ENCODE measurements around the gene DCC.
"Not testable (repeated sequence)": the region's sequence is repeated elsewhere in the genome, so short reads cannot be mapped to it uniquely, and the experiment has no call there.

The DCC gene

GRCh38 chr18:52348209-52348608 is 8.2 kb downstream of the DCC start:
- no peak for DNase-seq (ENCODE audit: low spot score)

GRCh38 chr18:52349498-52349897 is 9.5 kb downstream of the DCC start:
- DNase-seq (ENCODE audit: low spot score): no peak

DNA sequence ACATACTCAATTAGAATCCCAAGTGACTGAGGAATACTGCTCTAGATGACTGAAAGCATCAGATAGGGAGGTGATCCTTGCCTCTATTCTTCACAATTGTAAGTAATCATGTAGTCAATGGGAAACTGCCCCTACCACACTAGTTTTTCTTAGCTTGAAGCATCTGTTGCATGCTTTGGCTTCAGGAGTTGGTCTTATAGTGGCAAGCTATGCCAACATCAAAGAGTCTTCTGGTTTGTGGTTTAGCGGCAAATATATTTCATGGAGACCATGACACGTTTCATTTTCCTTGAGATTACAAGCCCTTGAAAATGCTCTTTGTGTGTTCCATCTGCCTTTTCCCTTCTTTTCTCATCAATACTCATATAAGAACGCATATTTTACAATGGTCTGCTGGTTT is 12.9 kb downstream of the DCC start:
- DNase-seq (ENCODE audit: low spot score): no peak

GRCh38 chr18:52353589-52353988 is 13.6 kb downstream of the DCC start:
- DNase-seq (ENCODE audit: low spot score): no peak

GRCh38 chr18:52363861-52364260 is 23.9 kb downstream of the DCC start:
- no peak for DNase-seq (ENCODE audit: low spot score)

DNA sequence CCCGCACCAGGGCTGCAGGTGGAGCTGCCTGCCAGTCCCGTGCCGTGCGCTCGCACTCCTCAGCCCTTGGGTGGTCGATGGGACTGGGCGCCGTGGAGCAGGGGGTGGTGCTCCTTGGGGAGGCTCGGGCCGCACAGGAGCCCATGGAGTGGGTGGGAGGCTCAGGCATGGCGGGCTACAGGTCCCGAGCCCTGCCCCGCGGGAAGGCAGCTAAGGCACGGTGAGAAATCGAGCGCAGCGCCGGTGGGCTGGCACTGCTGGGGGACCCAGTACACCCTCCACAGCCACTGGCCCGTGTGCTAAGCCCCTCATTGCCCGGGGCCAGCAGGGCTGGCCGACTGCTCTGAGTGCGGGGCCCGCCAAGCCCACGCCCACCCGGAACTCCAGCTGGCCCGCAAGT is 26.9 kb downstream of the DCC start:
- DNase-seq (ENCODE audit: low spot score): not testable (repeated sequence)

GRCh38 chr18:52367953-52368742 is 28.2 kb downstream of the DCC start:
- no peak for DNase-seq (ENCODE audit: low spot score)

DNA sequence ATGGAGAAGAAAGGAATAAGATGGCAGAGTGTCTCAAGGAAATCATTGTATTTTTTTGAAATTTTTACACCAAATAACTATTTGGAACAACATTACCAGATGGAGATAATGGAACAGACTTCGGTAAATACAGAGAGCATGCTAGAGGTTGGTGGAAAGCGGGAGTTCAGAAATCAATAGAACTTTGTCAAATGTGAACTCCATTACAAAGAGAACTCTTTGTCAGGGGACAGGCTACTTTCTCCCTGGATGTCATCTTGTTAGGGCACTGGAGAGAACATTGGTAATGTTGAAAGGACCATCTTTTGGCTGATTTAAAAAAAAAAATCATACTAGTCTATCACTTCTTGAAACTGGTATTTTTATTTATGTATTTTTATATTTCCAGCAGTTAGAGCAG is 30.8 kb downstream of the DCC start:
- no peak for DNase-seq (ENCODE audit: low spot score)

DNA sequence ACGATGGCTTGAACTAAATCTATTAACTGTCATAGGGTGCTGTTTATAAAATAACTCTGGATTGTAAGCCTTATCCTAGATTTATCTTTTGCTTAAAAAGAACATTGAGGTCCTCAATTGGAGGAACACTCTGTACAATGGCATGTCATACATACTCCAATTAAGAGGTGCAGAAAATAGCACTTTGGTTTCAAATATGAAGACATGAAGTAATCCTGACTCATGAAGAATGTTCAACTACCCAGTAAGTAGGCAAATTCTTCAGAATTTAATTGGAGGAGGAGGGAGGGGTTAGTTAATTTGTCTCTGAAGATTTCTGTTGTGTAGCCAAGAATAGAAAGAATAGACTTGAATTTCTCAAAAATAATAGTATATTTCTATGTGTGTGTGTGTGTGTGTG is 36.1 kb downstream of the DCC start:
- DNase-seq (ENCODE audit: low spot score): no peak

- DNase-seq (ENCODE audit: low spot score): no peak
These were observed 37.1 kb downstream of the DCC start for GRCh38 chr18:52377094-52377493.

- DNase-seq (ENCODE audit: low spot score): no peak
These were observed 46.3 kb downstream of the DCC start for GRCh38 chr18:52386306-52386705.

DNA sequence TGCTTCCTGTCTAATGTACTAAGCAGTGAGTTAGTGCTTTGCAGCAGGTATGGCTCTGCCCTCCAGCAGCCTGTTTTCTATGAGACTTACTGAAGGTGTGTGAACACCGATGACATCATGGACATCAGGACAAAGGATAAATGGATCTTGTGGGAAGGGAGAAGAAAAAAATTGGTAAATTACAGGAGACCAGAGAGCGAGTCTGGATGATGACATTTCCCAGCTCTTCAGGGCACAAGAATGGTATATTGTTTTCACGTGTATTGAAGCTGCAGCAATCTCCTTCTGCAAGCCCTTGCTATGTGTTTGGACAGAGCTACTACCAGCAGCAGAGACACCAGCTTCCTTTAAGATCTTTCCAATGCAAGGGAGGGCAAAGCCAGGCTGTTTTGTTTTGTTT is 47.2 kb downstream of the DCC start:
- no peak for DNase-seq (ENCODE audit: low spot score)

DNA sequence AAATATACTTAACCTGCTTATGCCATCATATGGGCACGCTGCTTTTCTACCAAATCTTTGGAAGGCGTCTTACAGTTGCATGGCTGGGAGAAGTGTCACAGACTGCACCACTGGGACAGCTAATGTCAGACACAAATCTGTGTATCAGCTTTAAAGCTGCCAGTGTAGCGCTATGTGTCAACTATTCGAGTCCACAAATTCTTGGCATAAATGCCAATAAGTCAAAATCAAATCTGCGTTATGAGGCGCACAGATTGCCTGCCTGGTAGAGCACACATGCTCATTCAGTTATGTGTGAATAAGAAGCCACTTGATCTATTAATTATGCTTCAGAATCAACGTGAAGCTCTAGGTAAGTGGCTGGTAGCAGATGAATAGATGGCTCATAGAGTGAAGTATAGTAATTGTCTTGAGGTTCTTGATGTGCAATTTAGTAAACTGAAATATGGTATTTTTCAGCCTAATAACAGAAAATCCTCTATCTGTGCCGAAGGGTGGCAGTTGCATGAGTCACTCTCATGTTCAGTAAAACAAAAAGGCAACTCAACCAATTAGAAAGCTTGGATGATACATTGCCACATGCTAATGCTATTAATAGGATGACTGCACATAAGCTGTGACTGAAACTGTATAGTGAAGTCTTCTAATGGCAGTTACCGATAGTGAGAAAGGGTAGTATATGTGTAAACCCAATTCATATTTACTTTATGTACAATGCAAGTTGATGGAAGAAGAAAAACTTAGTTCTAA is 52.0 kb downstream of the DCC start:
- no peak for DNase-seq (ENCODE audit: low spot score)

- no peak for DNase-seq (ENCODE audit: low spot score)
These were observed 54.6 kb downstream of the DCC start for GRCh38 chr18:52394602-52395001.

DNA sequence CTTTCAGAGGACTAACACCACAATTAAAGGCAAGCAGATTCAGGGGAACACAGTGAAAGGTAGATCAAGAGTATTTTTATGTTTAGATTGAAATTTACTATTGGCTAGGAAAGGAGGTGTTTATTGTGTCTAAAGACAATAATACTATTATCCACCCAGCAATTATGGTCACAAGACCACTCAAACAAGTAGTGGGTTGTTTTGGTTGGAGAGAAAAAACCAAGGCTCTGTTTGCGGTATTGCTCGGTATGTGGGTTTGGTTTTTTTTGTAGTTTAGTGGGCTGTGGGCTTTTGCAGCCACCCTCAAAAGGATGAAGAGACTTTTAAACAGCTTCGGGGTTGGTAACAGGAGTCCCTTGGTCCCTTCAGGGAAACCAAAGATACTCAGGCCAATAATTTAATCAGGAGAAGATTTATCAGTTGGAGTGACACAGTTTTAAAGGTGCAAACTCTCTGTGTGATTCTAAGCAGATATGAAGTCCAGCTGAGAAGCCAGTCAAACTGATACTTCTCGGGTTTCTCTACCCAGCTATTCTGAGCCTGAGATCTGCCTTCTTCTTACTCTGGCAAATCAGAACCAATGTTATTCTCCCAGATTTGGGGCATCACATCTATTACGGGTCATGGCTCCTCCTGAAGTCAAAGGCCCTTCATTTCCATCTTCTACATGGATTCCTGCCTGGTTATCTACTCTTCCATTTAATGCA is 55.3 kb downstream of the DCC start:
- no peak for DNase-seq (ENCODE audit: low spot score)

- DNase-seq (ENCODE audit: low spot score): no peak
These were observed 61.2 kb downstream of the DCC start for GRCh38 chr18:52401236-52401635.

- no peak for DNase-seq (ENCODE audit: low spot score)
These were observed 62.8 kb downstream of the DCC start for GRCh38 chr18:52402814-52403213.

DNA sequence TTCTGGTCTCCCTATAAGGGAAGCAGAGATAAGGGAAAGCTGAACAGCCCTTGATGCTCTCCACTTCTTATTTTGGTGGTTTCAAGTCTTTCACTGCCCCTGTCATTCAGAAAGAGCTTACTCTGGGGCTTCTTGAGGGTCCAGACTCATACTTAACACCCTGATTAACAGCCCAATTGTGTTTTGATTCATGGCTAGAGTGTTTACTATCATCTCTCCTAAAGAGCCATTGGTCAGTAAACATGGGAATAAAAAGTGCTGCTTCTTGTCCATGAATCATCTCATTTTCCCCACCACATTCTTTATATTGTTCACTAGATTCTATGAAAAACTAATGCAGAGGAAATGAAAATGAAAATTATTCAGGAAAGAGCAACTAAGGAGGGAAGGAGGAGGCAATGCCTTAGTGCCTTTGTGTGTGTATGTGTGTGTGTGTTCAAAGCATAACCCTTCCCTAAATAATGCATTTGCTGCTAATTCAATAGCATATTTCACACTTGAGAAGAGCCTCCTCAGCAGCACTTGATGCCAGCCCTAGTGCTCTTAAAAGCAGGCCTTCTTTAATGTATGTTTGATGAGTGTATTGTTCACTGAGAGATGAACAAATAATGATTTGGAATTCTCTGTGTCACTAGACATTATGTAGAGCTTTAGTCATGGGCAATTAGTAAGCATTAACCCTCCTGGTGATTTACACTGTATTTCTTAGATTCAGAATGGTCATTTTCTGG is 63.5 kb downstream of the DCC start:
- no peak for DNase-seq (ENCODE audit: low spot score)

GRCh38 chr18:52408800-52409302 is 68.9 kb downstream of the DCC start:
- no peak for DNase-seq (ENCODE audit: low spot score)

DNA sequence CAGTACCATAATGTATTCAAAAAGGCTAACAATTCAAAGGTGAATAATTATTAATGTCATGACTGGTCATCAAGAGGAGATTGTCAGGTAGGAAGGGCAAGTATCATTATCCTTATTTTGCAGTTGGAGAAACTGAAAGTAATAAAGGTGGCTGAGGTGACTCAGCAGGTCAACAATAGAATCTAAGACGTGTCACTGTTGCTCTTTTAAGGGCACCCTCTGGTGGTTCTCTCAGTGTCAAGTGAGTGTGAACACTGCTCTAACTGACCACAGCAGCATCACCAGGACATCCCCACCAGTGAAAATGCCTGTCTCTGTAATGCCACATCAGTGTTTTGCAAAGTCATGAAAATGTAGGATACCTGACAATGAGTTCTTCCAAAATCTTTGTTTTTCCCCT is 69.7 kb downstream of the DCC start:
- DNase-seq (ENCODE audit: low spot score): no peak

GRCh38 chr18:52415131-52415530 is 75.1 kb downstream of the DCC start:
- no peak for DNase-seq (ENCODE audit: low spot score)

DNA sequence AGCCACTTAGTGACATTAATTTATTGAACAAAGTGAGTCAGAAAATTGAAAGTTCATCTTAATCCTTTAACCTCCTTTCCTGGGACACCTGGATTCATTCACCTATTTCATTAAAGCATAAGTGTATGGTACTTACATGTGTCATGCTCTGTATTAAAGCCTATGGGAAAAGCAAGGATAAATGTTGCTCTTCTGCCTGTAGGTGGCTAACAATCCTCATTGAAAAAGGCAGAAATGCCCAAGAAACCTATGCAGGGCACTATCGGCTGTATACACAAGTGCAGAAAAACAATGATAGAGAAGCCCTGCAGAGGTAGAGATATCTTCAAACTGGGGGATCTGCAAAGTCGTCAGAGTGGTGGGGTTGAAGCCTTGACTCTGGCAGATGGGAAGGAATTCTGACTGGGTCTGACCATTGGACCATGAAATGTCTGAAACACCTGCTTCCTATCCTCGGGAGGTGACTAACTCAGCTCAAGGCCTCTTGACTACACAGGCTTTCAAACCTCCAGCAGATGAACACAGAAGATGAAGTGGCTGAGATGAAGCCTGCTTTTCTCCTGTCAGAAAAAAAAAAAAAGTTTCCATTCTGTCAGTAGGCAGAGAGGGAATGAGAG is 83.1 kb downstream of the DCC start:
- no peak for DNase-seq (ENCODE audit: low spot score)

All from hematopoietic multipotent progenitor cell treated with erythropoietin and hydrocortisone succinate and interleukin-3 and kit ligand, for 17 days (in vitro differentiated cells).